ENCODE results near the gene CRAMP1. TPM values are rescaled to one million over a fixed set of nuclear protein-coding genes. Genes with fewer than 3 reads are reported as not detected.

Gene CRAMP1
- total RNA-seq, 4 donors from 2014 or later, result 9.1 to 15.5 (median 12.5) TPM

- no peak for DNase-seq (ENCODE audit: extremely low spot score)
- 83% methylated on average over 9 of the region's 9 CpGs for WGBS
- Histone ChIP-seq H3K4me1 (peaks cover 0 to 9% (median 0%) of the 10 kb centered on the region in 4 donors), H3K9me3 (no peaks in the 10 kb centered on the region), H3K36me3 (peaks cover 47 to 93% (median 81%) of the 10 kb centered on the region in 4 donors), H3K4me3 (no peak overlapping the region), H3K27me3 (no peaks in the 10 kb centered on the region), H3K27ac (replicated peaks in 1 of 4) (no peak overlapping the region)
- intact Hi-C loops (cut with DNase I), result no loop called here
- TF ChIP-seq POLR2AphosphoS5 (IDR thresholded peaks at IDR 0.05) (no peak), CTCF (IDR thresholded peaks at IDR 0.05) (no peak), POLR2A (IDR thresholded peaks at IDR 0.05; ENCODE audit: low read depth) (no peak), EP300 (IDR thresholded peaks at IDR 0.05) (no peak)
Measured at GRCh38 chr16:1631230-1631629, 19.1 kb downstream of the CRAMP1 start.

GRCh38 chr16:1631931-1632637 lies 19.9 kb downstream of the CRAMP1 start:
- Histone ChIP-seq H3K27me3 (no peaks in the 10 kb centered on the region), H3K36me3 (peaks cover 43 to 92% (median 75%) of the 10 kb centered on the region in 4 donors), H3K9me3 (no peaks in the 10 kb centered on the region), H3K27ac (replicated peaks in 1 of 4) (no peak overlapping the region), H3K4me3 (no peak overlapping the region), H3K4me1 (peaks cover 0 to 3% (median 0%) of the 10 kb centered on the region in 4 donors)
- intact Hi-C loops (cut with DNase I), result no loop called here
- DNase-seq (ENCODE audit: extremely low spot score), result no peak
- no peak for TF ChIP-seq POLR2AphosphoS5 (IDR thresholded peaks at IDR 0.05)
- TF ChIP-seq EP300 (IDR thresholded peaks at IDR 0.05), result no peak
- TF ChIP-seq CTCF (IDR thresholded peaks at IDR 0.05), result no peak
- TF ChIP-seq POLR2A (IDR thresholded peaks at IDR 0.05; ENCODE audit: low read depth), result no peak
- 89% methylated on average over 12 of the region's 18 CpGs for whole genome bisulfite sequencing

GRCh38 chr16:1632638-1632970 lies 20.4 kb downstream of the CRAMP1 start:
- Histone ChIP-seq H3K27me3 (no peaks in the 10 kb centered on the region), H3K9me3 (no peaks in the 10 kb centered on the region), H3K4me1 (peaks cover 0 to under 1% (median 0%) of the 10 kb centered on the region in 4 donors), H3K27ac (replicated peaks in 1 of 4) (no peak overlapping the region), H3K4me3 (no peak overlapping the region), H3K36me3 (peaks cover 45 to 92% (median 75%) of the 10 kb centered on the region in 4 donors)
- intact Hi-C loops (cut with DNase I), result no loop called here
- TF ChIP-seq EP300 (IDR thresholded peaks at IDR 0.05) (no peak), POLR2A (IDR thresholded peaks at IDR 0.05; ENCODE audit: low read depth) (no peak), POLR2AphosphoS5 (IDR thresholded peaks at IDR 0.05) (no peak), CTCF (IDR thresholded peaks at IDR 0.05) (no peak)
- no peak for DNase-seq (ENCODE audit: extremely low spot score)
- 97% methylated on average over 13 of the region's 13 CpGs for WGBS

DNA sequence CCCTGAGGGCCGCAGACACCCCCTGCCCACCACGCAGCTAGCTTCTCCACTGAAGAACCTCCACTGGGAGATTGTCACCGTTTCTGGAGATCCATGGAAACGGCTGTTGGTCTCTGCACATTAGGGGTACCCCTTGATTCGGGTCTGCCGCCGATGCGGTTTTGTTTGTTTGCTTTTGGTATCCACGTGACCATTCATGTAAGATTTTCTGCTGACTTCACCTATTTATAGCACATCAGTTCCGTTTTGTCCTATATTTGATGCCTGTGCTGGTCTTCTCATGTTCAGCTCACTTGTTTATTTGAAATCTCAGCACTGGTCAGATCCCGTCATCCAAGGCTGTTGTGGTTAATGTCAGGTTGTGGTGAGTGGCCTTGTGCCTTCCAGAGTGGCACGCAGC lies 21.1 kb downstream of the CRAMP1 start:
- intact Hi-C loops (cut with DNase I), result no loop called here
- no peak for DNase-seq (ENCODE audit: extremely low spot score)
- no peaks in the 10 kb centered on the region for H3K4me1 ChIP-seq
- no peak overlapping the region for H3K4me3 ChIP-seq
- TF ChIP-seq POLR2AphosphoS5 (IDR thresholded peaks at IDR 0.05) (no peak), POLR2A (IDR thresholded peaks at IDR 0.05; ENCODE audit: low read depth) (no peak), CTCF (IDR thresholded peaks at IDR 0.05) (no peak), EP300 (IDR thresholded peaks at IDR 0.05) (no peak)
- 91% methylated on average over 12 of the region's 12 CpGs for WGBS
- no peak overlapping the region for H3K27ac ChIP-seq (replicated peaks in 1 of 4)
- H3K27me3 ChIP-seq, result no peaks in the 10 kb centered on the region
- peaks cover 52 to 92% (median 81%) of the 10 kb centered on the region in 4 donors for H3K36me3 ChIP-seq
- H3K9me3 ChIP-seq, result no peaks in the 10 kb centered on the region

- Histone ChIP-seq H3K4me1 (no peaks in the 10 kb centered on the region), H3K27me3 (no peaks in the 10 kb centered on the region), H3K4me3 (no peak overlapping the region), H3K27ac (replicated peaks in 1 of 4) (no peak overlapping the region), H3K9me3 (no peaks in the 10 kb centered on the region), H3K36me3 (peaks cover 57 to 92% (median 82%) of the 10 kb centered on the region in 4 donors)
- no peak for TF ChIP-seq CTCF (IDR thresholded peaks at IDR 0.05)
- no peak for TF ChIP-seq POLR2AphosphoS5 (IDR thresholded peaks at IDR 0.05)
- TF ChIP-seq EP300 (IDR thresholded peaks at IDR 0.05), result no peak
- no peak for TF ChIP-seq POLR2A (IDR thresholded peaks at IDR 0.05; ENCODE audit: low read depth)
- DNase-seq (ENCODE audit: extremely low spot score), result no peak
- intact Hi-C loops (cut with DNase I), result no loop called here
- 87% methylated on average over 12 of the region's 12 CpGs for WGBS
Measured at GRCh38 chr16:1634541-1634940, 22.4 kb downstream of the CRAMP1 start.
